GM19455 (cell line): ENCODE data around the gene RUNX2.
"Not testable (repeated sequence)": the region's sequence is repeated elsewhere in the genome, so short reads cannot be mapped to it uniquely, and the experiment has no call there.

Source experiments
- ATAC-seq: cut with Tn5 transposase; IDR thresholded peaks from one replicate; pipeline ENCODE4 v1.9.1; 2021; ENCODE audit not compliant: unreplicated experiment

Gene RUNX2

GRCh38 chr6:45327956-45328522 lies at the start of gene RUNX2:
RUNX2 (plus strand) TSS chr6:45328330; CDS start chr6:45328727, 397 bp downstream.
- ATAC-seq = no peak

- no peak for ATAC-seq
Observed at GRCh38 chr6:45278367-45278766, 49.8 kb upstream of the RUNX2 start.

GRCh38 chr6:45286707-45287106 lies 41.4 kb upstream of the RUNX2 start:
- not testable (repeated sequence) for ATAC-seq

GRCh38 chr6:45289751-45290514 lies 38.2 kb upstream of the RUNX2 start:
- no peak for ATAC-seq

- ATAC-seq = no peak
Observed at GRCh38 chr6:45293306-45293705, 34.8 kb upstream of the RUNX2 start.

- not testable (repeated sequence) for ATAC-seq
Observed at GRCh38 chr6:45294065-45294701, 33.9 kb upstream of the RUNX2 start.

GRCh38 chr6:45297320-45297719 lies 30.8 kb upstream of the RUNX2 start:
- no peak for ATAC-seq

GRCh38 chr6:45299096-45299581 lies 29.0 kb upstream of the RUNX2 start:
- no peak for ATAC-seq

- no peak for ATAC-seq
Observed at GRCh38 chr6:45300736-45301135, 27.4 kb upstream of the RUNX2 start.

- no peak for ATAC-seq
Observed at GRCh38 chr6:45301348-45302142, 26.6 kb upstream of the RUNX2 start.

- ATAC-seq = no peak
Observed at GRCh38 chr6:45302832-45303231, 25.3 kb upstream of the RUNX2 start.

GRCh38 chr6:45305546-45305945 lies 22.6 kb upstream of the RUNX2 start:
- ATAC-seq = no peak

- ATAC-seq = no peak
Observed at GRCh38 chr6:45310118-45310788, 17.9 kb upstream of the RUNX2 start.

GRCh38 chr6:45314146-45314545 lies 14.0 kb upstream of the RUNX2 start:
- ATAC-seq = no peak

- no peak for ATAC-seq
Observed at GRCh38 chr6:45320349-45320748, 7.8 kb upstream of the RUNX2 start.

- ATAC-seq = no peak
Observed at GRCh38 chr6:45323656-45324224, 4.4 kb upstream of the RUNX2 start.

- no peak for ATAC-seq
Observed at GRCh38 chr6:45326698-45327417, 1.3 kb upstream of the RUNX2 start.

- ATAC-seq = no peak
Observed at GRCh38 chr6:45328523-45328922, 393 bp downstream of the RUNX2 start.

GRCh38 chr6:45344900-45345299 lies 16.8 kb downstream of the RUNX2 start:
- ATAC-seq = no peak
